GM12878 (cell line): Measurements from ENCODE around the gene ANXA10.

Source experiments
- BMI1 ChIP-seq: fragments of 450-650 bp; IDR thresholded peaks from 2 replicates; pipeline ENCODE4 v1.6.1; 2016; ENCODE audit warnings: mild to moderate bottlenecking, moderate library complexity, borderline replicate concordance
- CHD2 ChIP-seq: IDR thresholded peaks from 2 replicates; pipeline ENCODE4 v1.6.1; 2011; ENCODE audit warnings: low read depth, low read length, improper control_type of control experiment, borderline replicate concordance
- CTCF ChIP-seq, 3 experiments: IDR thresholded peaks in 2 of 3; conservative IDR thresholded peaks in 1 of 3; 2 replicates each; pipeline ENCODE4 v1.5.1; 2011; ENCODE audit warnings: low read depth in 3 of 3, low read length in 3 of 3, mild to moderate bottlenecking in 3 of 3, control low read depth in 2 of 3, moderate library complexity in 2 of 3, inconsistent platforms in 1 of 3, mixed read lengths in 1 of 3; ENCODE audit not compliant: control insufficient read depth in 2 of 3, insufficient read depth in 1 of 3; ENCODE audit errors: extremely low read depth in 1 of 3
- ESRRA ChIP-seq: IDR thresholded peaks from 2 replicates; pipeline ENCODE4 v1.6.1; 2012; ENCODE audit warnings: mild to moderate bottlenecking, low read length, improper control_type of control experiment
- MXI1 ChIP-seq: fragments of 150-350 bp; IDR thresholded peaks from 2 replicates; pipeline ENCODE4 v1.6.1; 2011; ENCODE audit warnings: low read depth, mild to moderate bottlenecking, inconsistent platforms, low read length, improper control_type of control experiment
- POLR2A ChIP-seq: IDR thresholded peaks from 2 replicates; pipeline ENCODE4 v1.6.1; 2011; ENCODE audit warnings: low read depth, mild to moderate bottlenecking, low read length
- RELA ChIP-seq: fragments of 450-650 bp; IDR thresholded peaks from 2 replicates; pipeline ENCODE4 v1.8.0; 2014; ENCODE audit warnings: borderline replicate concordance; ENCODE audit not compliant: partially characterized antibody
- SIN3A ChIP-seq: IDR thresholded peaks from 2 replicates; pipeline ENCODE4 v1.6.1; 2012; ENCODE audit warnings: low read depth, low read length, improper control_type of control experiment
- TARDBP ChIP-seq: IDR thresholded peaks from 2 replicates; pipeline ENCODE4 v1.6.1; 2016; ENCODE audit warnings: borderline replicate concordance

DNA sequence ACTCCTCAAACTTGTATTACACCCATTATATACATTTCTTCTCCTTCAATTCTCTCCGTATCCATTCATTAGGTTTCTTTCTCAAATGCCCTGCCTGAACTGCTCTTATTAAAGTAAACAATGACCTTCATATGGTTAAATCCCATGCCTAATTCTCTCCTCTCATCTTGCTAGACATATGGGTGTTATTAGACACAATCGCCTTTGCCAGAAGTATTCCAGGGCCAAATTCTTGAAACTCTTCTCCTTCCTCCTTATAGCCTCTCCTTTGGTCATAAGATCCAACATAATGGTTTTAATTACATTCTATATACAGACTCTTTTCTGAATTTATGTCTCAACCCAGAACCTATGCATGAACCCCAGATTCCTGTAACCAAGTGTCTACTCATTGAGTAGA, 4.8 kb downstream of the ANXA10 start:
- TF ChIP-seq CTCF (IDR thresholded peaks at IDR 0.05 in 2 of 3, conservative IDR thresholded peaks at IDR 0.05 in 1 of 3; ENCODE audit: control insufficient read depth in 2 of 3, extremely low read depth in 1 of 3, insufficient read depth in 1 of 3, low read depth in 3 of 3, low read length in 3 of 3) (no peak), POLR2A (no peak), SIN3A (no peak), TARDBP (no peak), ESRRA (no peak), RELA (no peak), MXI1 (no peak), BMI1 (no peak), CHD2 (no peak)
